Activated CD4-positive, alpha-beta T cell treated with anti-CD3 and anti-CD28 coated beads for 1 hour (primary cell): Measurements from ENCODE around the gene TMTC2.

Experiments used
- DNase-seq: peaks from one replicate; pipeline ENCODE4 v3.0.0-alpha.2; 2020

Gene TMTC2

GRCh38 chr12:82893896-82894295, 207.2 kb downstream of the TMTC2 start:
- no peak for DNase-seq

- DNase-seq = no peak
Observed at GRCh38 chr12:82896277-82896676, 209.6 kb downstream of the TMTC2 start.

- no peak for DNase-seq
Observed at GRCh38 chr12:82896979-82897378, 210.3 kb downstream of the TMTC2 start.

GRCh38 chr12:82898441-82898840, 211.7 kb downstream of the TMTC2 start:
- no peak for DNase-seq

- DNase-seq = no peak
Observed at GRCh38 chr12:82904219-82904790, 217.6 kb downstream of the TMTC2 start.

- DNase-seq = no peak
Observed at GRCh38 chr12:82910246-82910893, 223.7 kb downstream of the TMTC2 start.

- DNase-seq = no peak
Observed at GRCh38 chr12:82912406-82912805, 225.7 kb downstream of the TMTC2 start.

- DNase-seq = no peak
Observed at GRCh38 chr12:82919388-82920054, 232.8 kb downstream of the TMTC2 start.

GRCh38 chr12:82923935-82924334, 237.2 kb downstream of the TMTC2 start:
- no peak for DNase-seq

- no peak for DNase-seq
Observed at GRCh38 chr12:82926630-82927029, 239.9 kb downstream of the TMTC2 start.

GRCh38 chr12:82930301-82930700, 243.6 kb downstream of the TMTC2 start:
- no peak for DNase-seq

GRCh38 chr12:82931349-82932116, 244.8 kb downstream of the TMTC2 start:
- DNase-seq = no peak

- no peak for DNase-seq
Observed at GRCh38 chr12:82937151-82937550, 250.4 kb downstream of the TMTC2 start.

GRCh38 chr12:82942521-82942920, 255.8 kb downstream of the TMTC2 start:
- no peak for DNase-seq

- DNase-seq = no peak
Observed at GRCh38 chr12:82942991-82943401, 256.3 kb downstream of the TMTC2 start.

GRCh38 chr12:82948491-82948890, 261.8 kb downstream of the TMTC2 start:
- no peak for DNase-seq

- DNase-seq = no peak
Observed at GRCh38 chr12:82950356-82950755, 263.6 kb downstream of the TMTC2 start.

- no peak for DNase-seq
Observed at GRCh38 chr12:82952946-82953345, 266.2 kb downstream of the TMTC2 start.

- DNase-seq = no peak
Observed at GRCh38 chr12:82953397-82953796, 266.7 kb downstream of the TMTC2 start.

GRCh38 chr12:82954064-82954463, 267.4 kb downstream of the TMTC2 start:
- no peak for DNase-seq

- no peak for DNase-seq
Observed at GRCh38 chr12:82954572-82954971, 267.9 kb downstream of the TMTC2 start.

GRCh38 chr12:82955043-82955442, 268.3 kb downstream of the TMTC2 start:
- no peak for DNase-seq

GRCh38 chr12:82958966-82959365, 272.3 kb downstream of the TMTC2 start:
- no peak for DNase-seq

- DNase-seq = no peak
Observed at GRCh38 chr12:82959821-82960220, 273.1 kb downstream of the TMTC2 start.
